H1 (cell line): ENCODE data around the gene PRR7. TPM values are rescaled to one million over a fixed set of nuclear protein-coding genes. Genes with fewer than 3 reads are reported as not detected.

Experiments used
- ATF2 ChIP-seq: IDR thresholded peaks from 2 replicates; pipeline ENCODE4 v1.6.1; 2012; ENCODE audit warnings: low read length, inconsistent platforms
- CREB1 ChIP-seq: IDR thresholded peaks from 2 replicates; pipeline ENCODE4 v1.6.1; 2012; ENCODE audit warnings: inconsistent platforms
- CTBP2 ChIP-seq: IDR thresholded peaks from 2 replicates; pipeline ENCODE4 v1.7.0; 2011; ENCODE audit warnings: borderline replicate concordance, mild to moderate bottlenecking, moderate library complexity, mixed read lengths, low read length; ENCODE audit not compliant: insufficient read depth, insufficient read length
- CTCF ChIP-seq, 3 experiments: IDR thresholded peaks; 1 replicate in 2 of 3; 2 replicates in 1 of 3; pipeline versions ENCODE4 v1.5.1 to v1.6.1; 2011; ENCODE audit warnings: low read length in 3 of 3, mild to moderate bottlenecking in 3 of 3, inconsistent platforms in 2 of 3, low read depth in 1 of 3, moderate library complexity in 1 of 3; ENCODE audit not compliant: insufficient read depth in 1 of 3; ENCODE audit errors: control extremely low read depth in 1 of 3
- POLR2A ChIP-seq, 2 experiments: IDR thresholded peaks; 1 replicate in 1 of 2; 2 replicates in 1 of 2; pipeline ENCODE4 v1.6.1; 2011; ENCODE audit warnings: low read depth in 2 of 2, low read length in 2 of 2, mild to moderate bottlenecking in 2 of 2; ENCODE audit errors: control extremely low read depth in 1 of 2
- POLR2AphosphoS5 ChIP-seq: IDR thresholded peaks from 2 replicates; pipeline ENCODE4 v1.6.1; 2011; ENCODE audit warnings: low read depth, low read length
- RBBP5 ChIP-seq: IDR thresholded peaks from 2 replicates; pipeline ENCODE4 v1.7.1; 2012; ENCODE audit warnings: low read depth, mild to moderate bottlenecking, inconsistent platforms, low read length, moderate library complexity, borderline replicate concordance
- polyA plus RNA-seq, 7 experiments: library from polyadenylated mRNA; depleted of rRNA in 3 of 7; stranded (reverse) in 5 of 7; unstranded in 2 of 7; fragments of >200 nt in 5 of 7; fragments of 200-250 nt in 2 of 7; gene quantifications; 1 replicate in 5 of 7; 2 replicates in 1 of 7; 4 replicates in 1 of 7; pipeline versions ENCODE4 v1.2.1 to v1.2.3, GENCODE V29; 2011 to 2013; ENCODE audit warnings: missing spikeins in 2 of 7, mixed read lengths in 2 of 7
- total RNA-seq: library from RNA; stranded (reverse); fragmentation: NEBNext Ultra II Directional; extraction: Animal tissue kit (Norgen Biotek cat#: 25700); gene quantifications from 2 replicates; pipeline ENCODE4 v1.2.1, GENCODE V29; 2021

PRR7 gene
- total and polyA plus RNA-seq, 2 of the 8 experiments (the other 6 are each of a cell fraction or from before 2014, with no cell fraction given): 8.0 to 11.8 TPM

GRCh38 chr5:177494346-177495195, 48.0 kb downstream of the PRR7 start (continued):
- TF ChIP-seq CTBP2 (no peak), POLR2AphosphoS5 (peak; percentile 15; the same call in 1 of the 2 replicates), POLR2A (IDR thresholded peaks at IDR 0.05; ENCODE audit: control extremely low read depth in 1 of 2, low read depth in 2 of 2, low read length in 2 of 2) (peak in 1 of 2 experiments; percentile 85; a peak in 2 of 3 replicates), ATF2 (peak; percentile 55; the same call in 1 of the 2 replicates), CTCF (IDR thresholded peaks at IDR 0.05; ENCODE audit: control extremely low read depth in 1 of 3, insufficient read depth in 1 of 3, low read depth in 1 of 3, low read length in 3 of 3) (peak in 2 of 3 experiments; percentile 35 to 49; a peak in 3 of 4 replicates), CREB1 (0 out of 2 replicates have a peak, but pooled peaks have one; percentile 10), RBBP5 (0 out of 2 replicates have a peak, but pooled peaks have one; percentile 5)
